Nephron progenitor cell (in vitro differentiated cells): ENCODE results near the gene LHX4.

Experiments
- DNase-seq: peaks from one replicate; pipeline ENCODE4 v3.0.0; 2021
- H3K27ac Mint-ChIP-seq: 2 replicates; pipeline ENCODE4 v1.8.0; 2021; ENCODE audit warnings: mild to moderate bottlenecking, moderate library complexity, mixed read lengths
- H3K27me3 Mint-ChIP-seq: 2 replicates; pipeline ENCODE4 v1.8.0; 2021; ENCODE audit warnings: mild to moderate bottlenecking, low read depth, mixed read lengths; ENCODE audit not compliant: poor library complexity
- H3K36me3 Mint-ChIP-seq: 2 replicates; pipeline ENCODE4 v1.8.0; 2021; ENCODE audit warnings: low read depth, mixed read lengths
- H3K4me1 Mint-ChIP-seq: 2 replicates; pipeline ENCODE4 v1.8.0; 2021; ENCODE audit warnings: mixed read lengths
- H3K4me3 Mint-ChIP-seq: 2 replicates; pipeline ENCODE4 v1.8.0; 2021; ENCODE audit warnings: mild to moderate bottlenecking, moderate library complexity, mixed read lengths
- H3K9me3 Mint-ChIP-seq: 2 replicates; pipeline ENCODE4 v1.8.0; 2021; ENCODE audit warnings: mild to moderate bottlenecking, moderate library complexity, mixed read lengths
- TF ChIP-seq, protein P1 (sequence below): fragments of 200-600 bp; sonication (generic); IDR thresholded peaks from 2 replicates; pipeline ENCODE4 v1.5.0; 2021; ENCODE audit warnings: antibody characterized with exemption

Gene LHX4

DNA sequence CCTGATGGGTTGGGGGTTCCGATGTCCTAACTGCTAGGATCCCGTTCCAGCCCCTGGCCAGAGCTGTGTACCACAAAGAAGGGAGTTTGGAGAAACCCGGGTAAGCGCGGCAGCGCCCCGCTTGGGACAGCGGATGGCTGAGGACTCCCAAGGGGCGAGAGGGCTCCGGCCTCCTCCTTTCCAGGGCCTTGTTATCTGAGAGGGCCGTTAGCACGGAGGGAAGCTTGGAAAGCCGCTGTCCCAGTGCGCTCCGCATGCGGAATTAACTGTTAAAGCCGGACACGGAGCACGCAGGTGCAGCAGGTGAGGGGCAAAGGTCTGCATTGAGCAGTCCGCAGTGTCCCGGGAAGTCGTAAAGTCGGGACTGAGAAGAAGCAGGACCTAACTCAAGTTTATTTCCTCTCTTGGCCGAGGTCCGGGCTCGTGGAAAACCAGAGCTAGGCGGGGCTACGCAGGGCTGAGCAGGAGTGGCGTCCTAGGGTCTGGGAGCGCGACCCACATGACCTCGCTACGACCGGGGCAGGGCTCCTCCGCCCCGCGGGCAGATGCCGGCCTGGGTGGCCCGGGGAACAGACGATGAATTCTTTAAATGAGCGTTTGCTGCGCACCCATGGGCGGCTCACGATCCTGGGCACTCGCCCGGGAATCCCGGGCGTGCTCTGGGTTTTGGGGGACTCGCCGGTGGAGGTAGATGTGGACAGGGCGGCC lies 4.5 kb downstream of the LHX4 start:
- TF ChIP-seq, protein P1, sequence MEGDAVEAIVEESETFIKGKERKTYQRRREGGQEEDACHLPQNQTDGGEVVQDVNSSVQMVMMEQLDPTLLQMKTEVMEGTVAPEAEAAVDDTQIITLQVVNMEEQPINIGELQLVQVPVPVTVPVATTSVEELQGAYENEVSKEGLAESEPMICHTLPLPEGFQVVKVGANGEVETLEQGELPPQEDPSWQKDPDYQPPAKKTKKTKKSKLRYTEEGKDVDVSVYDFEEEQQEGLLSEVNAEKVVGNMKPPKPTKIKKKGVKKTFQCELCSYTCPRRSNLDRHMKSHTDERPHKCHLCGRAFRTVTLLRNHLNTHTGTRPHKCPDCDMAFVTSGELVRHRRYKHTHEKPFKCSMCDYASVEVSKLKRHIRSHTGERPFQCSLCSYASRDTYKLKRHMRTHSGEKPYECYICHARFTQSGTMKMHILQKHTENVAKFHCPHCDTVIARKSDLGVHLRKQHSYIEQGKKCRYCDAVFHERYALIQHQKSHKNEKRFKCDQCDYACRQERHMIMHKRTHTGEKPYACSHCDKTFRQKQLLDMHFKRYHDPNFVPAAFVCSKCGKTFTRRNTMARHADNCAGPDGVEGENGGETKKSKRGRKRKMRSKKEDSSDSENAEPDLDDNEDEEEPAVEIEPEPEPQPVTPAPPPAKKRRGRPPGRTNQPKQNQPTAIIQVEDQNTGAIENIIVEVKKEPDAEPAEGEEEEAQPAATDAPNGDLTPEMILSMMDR = no peak
- Mint-ChIP-seq H3K36me3 (no peaks in the 10 kb centered on the region), H3K9me3 (no peaks in the 10 kb centered on the region), H3K4me3 (peak overlapping the region; percentile 72), H3K27me3 (peaks cover 97% of the 10 kb centered on the region), H3K4me1 (peaks cover 23% of the 10 kb centered on the region), H3K27ac (no peak overlapping the region)
- DNase-seq = peak; percentile 70

DNA sequence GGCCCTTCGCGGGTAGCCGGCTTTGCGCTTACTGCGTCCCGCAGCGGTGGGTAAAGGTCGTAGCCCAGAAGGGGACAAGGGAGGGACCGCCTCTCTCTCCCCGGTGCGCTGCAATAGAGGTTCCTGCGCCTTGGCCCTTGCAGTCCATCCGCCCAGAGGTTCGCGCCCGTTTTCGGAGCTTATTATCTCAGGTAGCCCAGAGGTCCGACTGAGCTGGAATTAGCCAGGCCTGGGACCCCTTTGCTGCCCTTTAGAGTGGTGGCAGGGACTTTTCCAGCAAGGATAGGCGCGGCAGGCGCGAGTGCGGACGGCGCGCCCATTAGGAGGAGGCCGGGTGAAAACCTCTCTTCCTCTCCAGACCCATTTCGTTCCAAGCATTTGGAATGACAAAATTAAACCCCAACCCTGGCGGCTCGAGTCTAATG lies 5.0 kb downstream of the LHX4 start:
- DNase-seq = peak; percentile 39
- Mint-ChIP-seq H3K36me3 (no peaks in the 10 kb centered on the region), H3K4me3 (peak overlapping the region; percentile 72), H3K4me1 (peaks cover 23% of the 10 kb centered on the region), H3K27ac (no peak overlapping the region), H3K9me3 (no peaks in the 10 kb centered on the region), H3K27me3 (peaks cover 100% of the 10 kb centered on the region)
- TF ChIP-seq, protein P1 = no peak

DNA sequence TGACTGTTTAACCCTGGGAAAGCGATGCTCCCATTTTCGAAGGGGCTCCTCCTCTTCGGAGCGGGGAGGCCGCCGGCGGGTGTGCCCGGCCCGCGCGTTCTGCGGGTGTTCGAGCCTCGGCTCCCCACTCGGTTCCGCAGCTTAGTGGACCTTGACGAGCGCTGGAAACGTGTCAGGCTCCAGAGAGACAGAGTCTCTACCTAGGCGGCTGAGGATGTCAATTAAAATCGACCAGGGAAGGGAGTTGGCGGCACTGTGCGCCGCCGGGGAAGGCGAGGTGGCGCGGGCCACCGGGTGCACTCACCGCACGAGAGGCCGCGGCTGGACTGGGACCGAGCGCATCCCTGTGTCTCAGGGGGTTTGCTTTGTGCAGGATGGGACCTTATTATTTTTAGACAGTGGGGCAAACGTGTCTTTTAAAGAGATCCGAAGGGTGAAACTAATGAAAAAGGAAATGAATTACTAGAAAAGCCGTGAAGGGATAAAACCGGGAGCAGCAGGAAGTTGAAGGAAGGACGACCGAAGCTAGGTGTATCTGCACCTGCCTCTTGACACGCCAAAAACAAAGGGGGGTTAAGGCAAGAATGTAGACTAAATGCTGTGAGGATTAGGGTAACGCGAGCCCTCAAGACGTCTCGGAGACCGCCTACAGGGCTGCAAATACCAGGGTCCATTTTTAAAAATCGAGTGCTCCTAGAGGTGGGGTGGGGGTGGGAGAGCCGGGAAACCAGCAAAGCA lies 5.6 kb downstream of the LHX4 start:
- TF ChIP-seq, protein P1 = no peak
- Mint-ChIP-seq H3K9me3 (no peaks in the 10 kb centered on the region), H3K4me3 (no peak overlapping the region), H3K36me3 (no peaks in the 10 kb centered on the region), H3K27me3 (peaks cover 100% of the 10 kb centered on the region), H3K4me1 (peaks cover 23% of the 10 kb centered on the region), H3K27ac (no peak overlapping the region)
- no peak for DNase-seq

DNA sequence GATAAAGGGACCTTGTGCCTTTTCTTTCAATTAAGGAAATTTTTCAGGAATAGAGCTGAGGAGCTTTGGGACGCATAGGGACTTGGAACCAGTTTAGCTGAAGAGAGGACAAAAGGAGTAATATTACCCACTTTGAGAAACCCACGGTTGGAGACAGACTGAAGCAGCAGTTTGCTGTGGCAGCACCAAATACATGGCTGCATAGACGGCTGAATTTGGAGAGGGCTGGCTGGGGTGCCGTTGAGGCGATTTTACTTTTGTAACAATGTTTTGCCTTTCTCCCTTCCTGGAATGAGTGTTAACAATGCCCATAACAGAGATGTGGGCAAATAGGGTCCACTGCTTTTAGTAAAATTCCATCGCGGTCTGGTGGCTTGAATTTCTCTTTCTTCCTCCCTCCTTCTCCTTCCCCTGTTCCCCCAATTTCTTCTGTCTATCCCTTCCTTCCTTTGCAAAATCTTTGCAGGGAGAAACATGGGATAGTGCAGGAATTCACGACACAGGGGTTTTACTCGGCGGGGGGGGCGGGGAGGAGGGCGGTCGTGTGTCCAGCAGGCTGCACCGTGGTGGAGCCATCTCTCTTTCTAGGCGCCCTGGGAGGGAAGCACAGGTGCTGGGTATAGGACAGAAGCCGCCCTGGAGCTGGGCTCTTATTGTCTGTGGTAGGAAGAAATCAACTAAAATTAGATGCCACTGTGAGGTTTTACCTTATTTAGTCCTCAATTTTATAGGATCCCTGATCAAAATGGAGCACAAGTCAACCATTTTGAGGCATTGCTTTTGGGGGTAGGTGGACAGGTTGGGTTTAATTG lies 6.8 kb downstream of the LHX4 start:
- TF ChIP-seq, protein P1 = no peak
- H3K4me3 Mint-ChIP-seq = no peak overlapping the region
- H3K27me3 Mint-ChIP-seq = peaks cover 100% of the 10 kb centered on the region
- peaks cover 18% of the 10 kb centered on the region for H3K4me1 Mint-ChIP-seq
- H3K36me3 Mint-ChIP-seq = no peaks in the 10 kb centered on the region
- H3K9me3 Mint-ChIP-seq = no peaks in the 10 kb centered on the region
- DNase-seq = no peak
- no peak overlapping the region for H3K27ac Mint-ChIP-seq

DNA sequence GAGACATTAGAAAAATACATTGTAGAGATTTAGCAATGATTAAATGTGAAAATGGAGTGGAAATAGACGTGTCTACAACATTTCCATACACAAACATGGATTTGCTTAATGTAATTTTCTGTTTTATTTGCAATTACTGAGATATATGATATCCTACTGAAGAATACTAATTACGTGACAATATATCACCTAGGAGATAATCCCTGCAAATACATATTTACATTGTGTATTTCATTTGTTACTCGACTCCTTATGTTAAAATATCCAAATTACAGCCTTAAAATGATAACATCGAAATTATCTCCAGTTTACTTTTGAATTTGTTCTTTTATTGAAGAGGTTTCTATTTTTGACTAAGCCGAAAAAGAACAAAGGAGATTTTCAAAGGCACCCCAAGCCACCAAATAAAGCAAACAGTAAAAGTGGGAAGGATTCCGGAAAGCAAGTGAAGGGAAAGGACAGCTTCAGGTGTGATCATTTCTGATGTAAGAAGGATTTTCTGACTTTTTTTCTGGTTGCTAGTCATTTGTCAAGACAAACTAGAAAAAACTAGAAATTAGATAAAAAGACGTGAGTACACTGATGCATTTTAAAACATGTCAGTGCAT lies 7.9 kb downstream of the LHX4 start:
- TF ChIP-seq, protein P1 = no peak
- Mint-ChIP-seq H3K27me3 (peaks cover 100% of the 10 kb centered on the region), H3K36me3 (no peaks in the 10 kb centered on the region), H3K9me3 (no peaks in the 10 kb centered on the region), H3K27ac (no peak overlapping the region), H3K4me3 (no peak overlapping the region), H3K4me1 (peaks cover 18% of the 10 kb centered on the region)
- no peak for DNase-seq
